ENCODE measurements around the gene SORBS1.

Gene SORBS1

DNA sequence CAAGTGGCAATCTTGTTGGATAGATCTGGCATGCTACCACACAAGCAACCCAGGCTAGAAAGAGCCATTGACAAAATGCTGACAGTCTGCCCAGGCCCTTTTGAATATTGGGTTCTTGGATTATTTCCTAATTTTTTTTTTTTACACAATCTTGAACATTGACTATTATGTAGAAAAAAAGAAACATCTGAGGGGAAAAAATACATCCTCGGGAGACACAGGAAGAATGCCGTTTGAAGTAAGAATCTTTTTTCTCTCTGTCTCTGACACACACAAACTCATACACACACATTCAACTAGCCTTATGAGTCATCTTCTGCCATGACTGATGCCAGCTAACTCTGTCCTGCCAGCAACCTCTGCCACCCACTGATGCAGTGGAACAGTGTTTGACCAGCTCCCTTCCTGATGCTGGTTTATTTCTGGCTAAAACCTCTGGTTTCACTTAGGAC, 47.2 kb downstream of the SORBS1 start:
- TF ChIP-seq ZFX (IDR thresholded peaks at IDR 0.05): no peak
- TF ChIP-seq, protein P1, sequence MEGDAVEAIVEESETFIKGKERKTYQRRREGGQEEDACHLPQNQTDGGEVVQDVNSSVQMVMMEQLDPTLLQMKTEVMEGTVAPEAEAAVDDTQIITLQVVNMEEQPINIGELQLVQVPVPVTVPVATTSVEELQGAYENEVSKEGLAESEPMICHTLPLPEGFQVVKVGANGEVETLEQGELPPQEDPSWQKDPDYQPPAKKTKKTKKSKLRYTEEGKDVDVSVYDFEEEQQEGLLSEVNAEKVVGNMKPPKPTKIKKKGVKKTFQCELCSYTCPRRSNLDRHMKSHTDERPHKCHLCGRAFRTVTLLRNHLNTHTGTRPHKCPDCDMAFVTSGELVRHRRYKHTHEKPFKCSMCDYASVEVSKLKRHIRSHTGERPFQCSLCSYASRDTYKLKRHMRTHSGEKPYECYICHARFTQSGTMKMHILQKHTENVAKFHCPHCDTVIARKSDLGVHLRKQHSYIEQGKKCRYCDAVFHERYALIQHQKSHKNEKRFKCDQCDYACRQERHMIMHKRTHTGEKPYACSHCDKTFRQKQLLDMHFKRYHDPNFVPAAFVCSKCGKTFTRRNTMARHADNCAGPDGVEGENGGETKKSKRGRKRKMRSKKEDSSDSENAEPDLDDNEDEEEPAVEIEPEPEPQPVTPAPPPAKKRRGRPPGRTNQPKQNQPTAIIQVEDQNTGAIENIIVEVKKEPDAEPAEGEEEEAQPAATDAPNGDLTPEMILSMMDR (conservative IDR thresholded peaks at IDR 0.05): no peak

DNA sequence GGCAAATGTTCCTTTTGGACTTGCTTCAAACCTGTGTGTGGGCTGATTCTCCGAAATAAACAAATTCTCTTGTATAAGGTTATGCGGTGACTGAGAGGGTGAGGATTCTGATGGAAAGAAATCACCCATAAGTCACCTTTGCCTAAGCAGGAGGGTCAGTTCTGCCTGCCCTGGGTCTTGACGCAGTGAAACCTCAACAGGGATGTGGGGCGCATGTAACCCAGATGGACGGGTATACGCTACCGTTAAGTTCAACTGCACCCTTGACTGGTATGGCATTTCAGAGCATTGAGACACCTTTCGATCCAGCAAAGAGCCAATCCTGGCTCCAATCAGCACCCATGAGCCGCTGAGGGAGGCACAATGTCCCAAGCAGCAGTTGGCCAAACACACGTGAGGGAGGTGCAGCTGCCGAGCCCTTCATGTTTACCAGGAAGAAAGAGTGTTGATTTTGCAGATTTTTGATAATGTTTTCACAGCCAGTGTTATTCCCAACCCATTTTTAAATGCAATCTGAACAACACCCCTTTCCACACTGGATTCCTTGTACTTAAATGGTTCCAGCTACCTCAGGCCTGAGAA, 48.1 kb downstream of the SORBS1 start:
- TF ChIP-seq, protein P1 (conservative IDR thresholded peaks at IDR 0.05): no peak
- no peak for TF ChIP-seq ZFX (IDR thresholded peaks at IDR 0.05)
- H3K27ac ChIP-seq: no peak overlapping the region

More for the DNA sequence above, 47.2 kb downstream of the SORBS1 start:
- no peak overlapping the region for H3K27ac ChIP-seq

DNA sequence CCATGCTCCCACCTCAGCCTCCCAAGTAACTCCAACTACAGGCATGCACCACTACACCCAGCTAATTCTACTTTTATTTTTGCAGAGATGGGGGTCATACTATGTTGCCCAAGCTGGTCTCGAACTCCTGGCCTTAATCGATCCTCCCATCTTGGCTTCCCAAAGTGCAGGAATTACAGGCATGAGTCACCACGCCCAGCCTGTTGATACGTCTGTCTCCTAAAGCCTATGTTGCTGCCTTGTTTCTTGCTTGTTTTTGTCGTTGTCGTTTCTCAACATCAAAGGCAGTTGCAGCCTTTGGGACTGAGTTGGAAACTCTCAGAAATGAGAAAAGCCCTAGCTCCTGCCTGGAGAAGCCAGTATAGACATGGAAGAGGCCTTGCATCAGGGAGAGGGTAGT, 49.9 kb downstream of the SORBS1 start:
- no peak for TF ChIP-seq ZFX (IDR thresholded peaks at IDR 0.05)
- no peak overlapping the region for H3K27ac ChIP-seq

DNA sequence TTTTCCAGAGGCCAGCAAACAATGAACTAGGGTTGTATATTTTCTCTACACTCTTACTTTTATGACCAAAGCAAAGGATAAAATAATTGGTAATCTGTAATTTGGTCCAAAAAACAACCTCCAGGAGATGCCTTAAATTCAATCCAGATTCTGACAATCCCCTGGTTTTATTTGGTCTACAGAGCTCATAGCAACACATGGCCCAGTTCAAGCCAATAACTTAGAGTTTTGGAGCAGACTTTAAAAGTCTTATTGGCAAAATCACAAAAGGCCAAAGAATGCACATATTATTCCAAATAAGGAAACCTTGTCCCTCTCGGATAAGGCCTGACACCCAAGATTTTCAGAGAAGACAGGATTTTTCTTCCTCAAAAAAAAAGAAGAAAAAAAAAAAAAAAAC, 51.9 kb downstream of the SORBS1 start:
- TF ChIP-seq ZFX (IDR thresholded peaks at IDR 0.05): no peak
- TF ChIP-seq, protein P1 (conservative IDR thresholded peaks at IDR 0.05): no peak
- no peak overlapping the region for H3K27ac ChIP-seq

DNA sequence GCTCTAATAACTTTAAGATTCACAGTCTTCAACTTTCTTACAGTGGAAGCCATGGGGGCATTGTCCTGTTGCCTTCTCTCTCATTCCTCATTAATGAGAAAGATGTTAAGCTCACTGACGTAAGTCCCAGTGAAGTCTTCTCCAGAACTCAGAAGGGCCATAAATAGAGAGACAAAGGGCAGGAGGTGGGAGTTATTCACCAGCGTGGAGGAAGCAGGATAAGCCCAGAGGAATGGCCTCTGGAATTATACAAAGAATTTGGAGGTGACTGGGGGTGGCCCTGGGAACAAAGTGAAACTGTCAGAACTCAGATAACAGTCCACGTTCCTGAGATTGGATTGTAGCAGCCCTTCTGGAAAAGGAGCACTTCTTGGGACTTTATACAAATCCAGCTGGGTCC, 52.4 kb downstream of the SORBS1 start:
- TF ChIP-seq, protein P1 (conservative IDR thresholded peaks at IDR 0.05): no peak
- TF ChIP-seq ZFX (IDR thresholded peaks at IDR 0.05): no peak
- no peak overlapping the region for H3K27ac ChIP-seq

DNA sequence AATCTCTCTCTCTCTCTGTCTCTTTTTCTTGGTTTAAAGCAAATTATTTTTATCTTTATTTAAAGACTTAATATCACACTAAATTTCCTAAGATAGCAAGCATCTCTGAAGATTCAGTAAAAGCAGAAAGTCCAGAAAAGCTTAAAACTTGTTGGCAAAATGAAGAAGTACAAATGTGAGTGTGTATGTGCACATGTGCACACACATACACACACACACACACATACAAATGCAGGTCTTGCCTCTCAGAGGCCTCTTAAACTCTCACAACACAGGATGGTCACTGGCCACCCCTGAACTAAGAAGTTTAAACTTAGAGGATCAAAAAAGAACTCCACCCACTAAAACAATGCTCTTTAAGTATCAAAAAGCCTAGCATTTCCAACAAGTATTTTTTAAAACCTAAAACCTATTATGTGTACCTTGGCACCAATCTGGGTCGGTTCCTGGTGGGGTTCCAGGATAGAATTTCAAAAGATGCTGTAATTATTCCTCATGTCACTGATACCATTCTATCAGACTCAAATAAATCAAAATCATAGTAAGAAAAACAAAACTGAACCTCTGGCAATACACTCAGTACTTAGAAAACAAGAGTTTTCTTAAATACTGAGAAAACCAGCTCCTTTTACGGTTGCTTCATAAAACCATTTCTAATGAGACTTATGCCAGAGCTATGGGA, 55.0 kb downstream of the SORBS1 start:
- no peak for TF ChIP-seq ZFX (IDR thresholded peaks at IDR 0.05)
- TF ChIP-seq, protein P1 (conservative IDR thresholded peaks at IDR 0.05): no peak

DNA sequence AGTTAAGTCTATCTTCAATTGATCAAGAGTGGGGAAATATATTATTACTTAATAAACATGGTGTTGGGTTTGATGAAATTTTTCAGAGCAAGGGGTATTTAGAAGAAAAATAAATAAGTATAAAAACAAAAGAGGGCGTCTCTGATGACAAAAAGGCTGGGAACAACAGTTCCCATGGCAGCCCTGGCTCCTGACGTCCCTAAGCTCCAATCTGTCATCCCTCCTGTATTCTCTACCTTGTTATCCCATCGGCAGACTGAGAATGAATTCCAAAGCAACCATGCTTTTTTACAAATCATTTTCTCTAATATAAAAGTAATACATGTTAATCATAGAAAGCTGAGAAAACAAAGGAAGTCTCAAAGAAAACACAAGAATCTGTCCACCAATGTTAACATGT, 55.5 kb downstream of the SORBS1 start:
- no peak overlapping the region for H3K27ac ChIP-seq
- TF ChIP-seq, protein P1 (conservative IDR thresholded peaks at IDR 0.05): no peak
- no peak for TF ChIP-seq ZFX (IDR thresholded peaks at IDR 0.05)

More for the DNA sequence above, 55.0 kb downstream of the SORBS1 start:
- no peak overlapping the region for H3K27ac ChIP-seq

Data from C4-2B (cell line).